Adipocyte (in vitro differentiated cells): Measurements from ENCODE around the gene NEK6.
A peak's percentile ranks its signal among the peaks of the same experiment; 100 is the strongest.

ENCODE experiments used
- DNase-seq: peaks from one replicate; pipeline ENCODE4 v3.0.0-alpha.2; 2015; ENCODE audit warnings: low read depth
- H3K27me3 ChIP-seq: replicated peaks from 2 replicates; pipeline ENCODE4 v1.7.0; 2013; ENCODE audit warnings: mild to moderate bottlenecking, low read length, moderate library complexity; ENCODE audit not compliant: control insufficient read depth, insufficient read depth
- H3K36me3 ChIP-seq: 2 replicates; pipeline ENCODE4 v1.7.0; 2013; ENCODE audit warnings: low read length, mild to moderate bottlenecking, moderate library complexity; ENCODE audit not compliant: control insufficient read depth, insufficient read depth, severe bottlenecking
- H3K4me1 ChIP-seq: 2 replicates; pipeline ENCODE4 v1.7.0; 2013; ENCODE audit warnings: mild to moderate bottlenecking, low read length, moderate library complexity; ENCODE audit not compliant: control insufficient read depth, insufficient read depth
- H3K4me3 ChIP-seq: 2 replicates; pipeline ENCODE4 v1.7.0; 2013; ENCODE audit warnings: mild to moderate bottlenecking, low read length, moderate library complexity
- H3K9ac ChIP-seq: 2 replicates; pipeline ENCODE4 v1.7.0; 2013; ENCODE audit warnings: mild to moderate bottlenecking, low read length, moderate library complexity
- H3K9me3 ChIP-seq: 2 replicates; pipeline ENCODE4 v1.7.0; 2013; ENCODE audit warnings: mild to moderate bottlenecking, low read length, moderate library complexity; ENCODE audit not compliant: control insufficient read depth

NEK6 gene

DNA sequence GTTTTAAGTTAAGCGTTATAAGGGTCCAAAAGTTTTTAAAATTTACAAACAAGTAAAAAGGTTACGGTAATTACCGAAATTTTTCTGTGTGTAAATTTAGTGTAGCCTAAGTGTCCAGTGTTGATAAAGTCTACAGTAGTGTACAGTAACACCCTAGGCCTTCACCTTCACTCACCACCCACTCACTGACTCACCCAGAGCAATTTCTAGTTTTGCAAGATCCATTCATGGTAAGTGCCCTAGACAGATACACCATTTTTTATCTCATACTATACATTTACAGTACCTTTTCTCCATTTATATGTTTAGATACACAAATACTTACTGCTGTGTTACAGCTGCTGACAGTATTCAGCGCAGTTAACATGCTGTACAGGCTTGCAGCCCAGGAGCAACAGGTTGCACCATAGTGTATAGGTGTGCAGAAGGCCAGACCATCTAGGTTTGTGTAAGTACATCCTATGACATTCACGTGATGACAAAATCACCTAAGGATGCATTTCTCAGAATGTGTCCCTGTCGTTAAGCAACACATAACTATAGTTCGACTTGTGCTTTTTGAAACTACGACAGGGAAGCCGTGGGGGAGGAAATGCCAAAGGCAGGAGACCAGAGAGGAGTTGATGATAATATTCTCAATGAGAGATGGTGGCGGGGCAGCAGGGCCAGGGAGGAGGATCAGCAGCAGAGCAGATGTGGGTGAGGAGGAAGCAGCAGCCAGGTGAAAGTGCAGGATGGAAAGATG lies 108.9 kb downstream of the NEK6 start:
- Histone ChIP-seq H3K36me3 (peaks cover 14% of the 10 kb centered on the region), H3K4me3 (no peak overlapping the region), H3K4me1 (peaks cover 18% of the 10 kb centered on the region), H3K27me3 (no peaks in the 10 kb centered on the region), H3K9ac (no peak overlapping the region), H3K9me3 (no peaks in the 10 kb centered on the region)
- DNase-seq, result peak; percentile 50

GRCh38 chr9:124368692-124369091 lies 110.9 kb downstream of the NEK6 start:
- Histone ChIP-seq H3K9ac (no peak overlapping the region), H3K4me3 (no peak overlapping the region), H3K36me3 (peaks cover 8% of the 10 kb centered on the region), H3K4me1 (peaks cover 22% of the 10 kb centered on the region), H3K27me3 (no peaks in the 10 kb centered on the region), H3K9me3 (no peaks in the 10 kb centered on the region)
- no peak for DNase-seq

- Histone ChIP-seq H3K36me3 (peaks cover 13% of the 10 kb centered on the region), H3K9ac (no peak overlapping the region), H3K27me3 (no peaks in the 10 kb centered on the region), H3K4me1 (peaks cover 22% of the 10 kb centered on the region), H3K9me3 (no peaks in the 10 kb centered on the region), H3K4me3 (no peak overlapping the region)
- no peak for DNase-seq
Measured at GRCh38 chr9:124369231-124369797, 111.6 kb downstream of the NEK6 start.

GRCh38 chr9:124370896-124371582 lies 113.3 kb downstream of the NEK6 start:
- peak; percentile 84 for DNase-seq
- H3K4me3 ChIP-seq, result peak overlapping the region; percentile 49
- no peak overlapping the region for H3K9ac ChIP-seq
- H3K9me3 ChIP-seq, result no peaks in the 10 kb centered on the region
- H3K36me3 ChIP-seq, result peaks cover 26% of the 10 kb centered on the region
- peaks cover 22% of the 10 kb centered on the region for H3K4me1 ChIP-seq
- H3K27me3 ChIP-seq, result no peaks in the 10 kb centered on the region

DNA sequence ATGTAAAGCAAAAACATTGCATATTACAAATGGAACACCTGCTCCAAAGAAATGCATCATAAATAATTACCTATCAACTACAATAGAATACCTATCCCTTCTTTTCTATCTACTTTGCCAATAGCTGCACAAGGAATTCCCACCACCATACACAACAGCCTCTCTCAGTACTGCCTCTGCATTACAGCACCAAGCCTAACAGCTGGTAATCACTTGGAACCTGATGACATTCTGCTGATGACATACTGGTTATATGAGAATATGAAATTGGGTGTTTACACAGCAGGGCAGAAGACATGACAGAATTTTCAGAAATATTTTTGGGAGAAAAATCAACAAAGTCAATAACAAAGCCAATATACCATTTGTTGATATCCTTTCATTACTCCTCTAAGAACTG lies 114.3 kb downstream of the NEK6 start:
- no peaks in the 10 kb centered on the region for H3K27me3 ChIP-seq
- H3K9ac ChIP-seq, result no peak overlapping the region
- no peak for DNase-seq
- H3K9me3 ChIP-seq, result no peaks in the 10 kb centered on the region
- peaks cover 21% of the 10 kb centered on the region for H3K36me3 ChIP-seq
- no peak overlapping the region for H3K4me3 ChIP-seq
- H3K4me1 ChIP-seq, result peaks cover 19% of the 10 kb centered on the region

GRCh38 chr9:124373386-124373785 lies 115.6 kb downstream of the NEK6 start:
- H3K27me3 ChIP-seq, result no peaks in the 10 kb centered on the region
- H3K4me1 ChIP-seq, result peaks cover 30% of the 10 kb centered on the region
- peaks cover 20% of the 10 kb centered on the region for H3K36me3 ChIP-seq
- no peak overlapping the region for H3K4me3 ChIP-seq
- DNase-seq, result no peak
- no peaks in the 10 kb centered on the region for H3K9me3 ChIP-seq
- no peak overlapping the region for H3K9ac ChIP-seq

DNA sequence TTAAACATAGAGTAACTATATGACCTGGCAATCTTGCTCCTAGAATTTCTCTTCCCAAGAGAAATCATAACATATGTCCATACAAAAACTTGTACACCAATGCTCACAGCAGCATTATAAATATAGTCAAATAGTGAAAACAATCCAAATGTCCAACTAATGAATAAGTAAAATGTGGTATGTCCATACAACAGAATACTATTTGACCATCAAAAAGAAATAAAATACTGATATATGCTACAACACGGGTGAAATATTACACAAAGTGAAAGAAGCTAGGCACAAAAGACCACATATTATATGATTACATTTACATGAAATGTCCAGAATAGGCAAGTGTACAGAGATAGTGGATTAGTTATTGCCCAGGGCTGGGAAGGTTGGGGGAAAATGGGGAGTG lies 116.1 kb downstream of the NEK6 start:
- H3K9me3 ChIP-seq, result no peaks in the 10 kb centered on the region
- no peak overlapping the region for H3K4me3 ChIP-seq
- H3K4me1 ChIP-seq, result peaks cover 31% of the 10 kb centered on the region
- H3K36me3 ChIP-seq, result peaks cover 22% of the 10 kb centered on the region
- DNase-seq, result no peak
- H3K9ac ChIP-seq, result no peak overlapping the region
- no peaks in the 10 kb centered on the region for H3K27me3 ChIP-seq

GRCh38 chr9:124375726-124376125 lies 118.0 kb downstream of the NEK6 start:
- H3K4me1 ChIP-seq, result peaks cover 37% of the 10 kb centered on the region
- H3K36me3 ChIP-seq, result peaks cover 37% of the 10 kb centered on the region
- no peaks in the 10 kb centered on the region for H3K9me3 ChIP-seq
- H3K4me3 ChIP-seq, result no peak overlapping the region
- DNase-seq, result no peak
- no peaks in the 10 kb centered on the region for H3K27me3 ChIP-seq
- no peak overlapping the region for H3K9ac ChIP-seq

- H3K27me3 ChIP-seq, result no peaks in the 10 kb centered on the region
- no peaks in the 10 kb centered on the region for H3K9me3 ChIP-seq
- H3K9ac ChIP-seq, result no peak overlapping the region
- H3K4me1 ChIP-seq, result peaks cover 37% of the 10 kb centered on the region
- peaks cover 37% of the 10 kb centered on the region for H3K36me3 ChIP-seq
- DNase-seq, result no peak
- H3K4me3 ChIP-seq, result no peak overlapping the region
Measured at GRCh38 chr9:124376329-124376728, 118.6 kb downstream of the NEK6 start.

DNA sequence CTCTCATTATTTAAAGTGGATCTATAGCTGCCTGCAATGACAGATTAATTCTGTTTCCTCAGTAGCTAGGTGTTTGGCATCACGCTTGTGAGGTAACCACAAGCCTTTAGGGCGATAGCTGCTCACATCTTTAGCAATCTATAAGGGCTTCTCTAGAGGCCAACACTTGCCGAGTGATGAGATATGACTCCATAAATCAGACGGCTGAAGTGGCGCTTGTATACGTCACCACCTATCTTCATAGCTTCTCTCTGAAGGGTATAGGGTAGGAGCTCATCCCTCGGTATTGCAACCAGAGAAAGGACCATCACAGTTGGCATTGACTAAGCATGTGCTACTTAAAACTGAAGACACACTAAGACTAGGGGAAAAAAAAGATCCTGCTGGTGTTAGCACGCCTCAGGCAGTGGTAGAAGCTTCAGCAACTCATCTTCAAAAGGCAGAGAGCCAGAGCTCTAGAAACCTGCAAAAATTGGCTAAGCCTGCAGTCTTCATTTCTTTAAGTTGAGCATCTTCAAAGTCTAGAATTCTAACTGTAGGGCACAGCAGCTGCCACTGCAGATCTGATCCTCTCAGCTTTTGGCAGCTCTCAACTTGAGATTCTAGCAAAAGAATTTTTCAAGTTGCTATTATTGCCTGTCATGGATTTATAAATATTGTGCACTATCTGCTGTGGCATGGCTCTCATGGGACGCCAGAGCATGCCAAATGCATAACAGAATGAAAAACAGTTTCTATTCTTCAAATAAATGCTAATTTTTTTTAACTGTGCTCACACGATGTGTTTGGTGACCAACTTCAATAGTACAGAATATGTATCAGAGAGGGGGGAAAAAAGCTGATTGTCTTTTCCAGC lies 120.0 kb downstream of the NEK6 start:
- H3K36me3 ChIP-seq, result peaks cover 41% of the 10 kb centered on the region
- peaks cover 35% of the 10 kb centered on the region for H3K4me1 ChIP-seq
- H3K9ac ChIP-seq, result no peak overlapping the region
- no peaks in the 10 kb centered on the region for H3K9me3 ChIP-seq
- no peak overlapping the region for H3K4me3 ChIP-seq
- no peak for DNase-seq
- H3K27me3 ChIP-seq, result no peaks in the 10 kb centered on the region
